AG09309 (cell line): ENCODE measurements around the gene CATSPERZ.

Experiments used
- DNase-seq: peaks from one replicate; pipeline ENCODE4 v3.0.0-alpha.2; 2010; ENCODE audit warnings: low read depth
- H3K4me3 ChIP-seq: 2 replicates; pipeline ENCODE4 v1.5.1; 2011; ENCODE audit warnings: mild to moderate bottlenecking, low read depth, low read length, moderate library complexity; ENCODE audit not compliant: control insufficient read depth
- TF ChIP-seq, protein P1 (sequence below): IDR thresholded peaks from 2 replicates; pipeline ENCODE4 v1.5.1; 2011; ENCODE audit warnings: mild to moderate bottlenecking, low read depth, low read length, inconsistent platforms; ENCODE audit not compliant: insufficient read depth, control insufficient read depth; ENCODE audit errors: missing control alignments

Gene CATSPERZ

DNA sequence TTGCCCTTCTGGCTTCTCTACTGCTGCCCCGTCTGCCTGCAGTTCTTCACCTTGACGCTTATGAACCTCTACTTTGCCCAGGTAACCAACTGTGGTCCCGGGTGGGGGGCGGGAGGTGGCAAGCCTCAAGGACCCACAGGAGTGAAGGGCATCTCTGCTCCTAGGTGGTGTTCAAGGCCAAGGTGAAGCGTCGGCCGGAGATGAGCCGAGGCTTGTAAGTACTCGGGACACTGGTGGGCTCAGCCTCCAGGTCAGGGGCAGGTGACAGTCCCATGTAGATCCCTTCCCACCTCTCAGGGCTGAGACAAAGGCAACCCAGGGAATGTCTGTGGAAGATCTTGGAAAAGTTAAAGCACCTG is 13.4 kb upstream of the CATSPERZ start:
- TF ChIP-seq, protein P1, sequence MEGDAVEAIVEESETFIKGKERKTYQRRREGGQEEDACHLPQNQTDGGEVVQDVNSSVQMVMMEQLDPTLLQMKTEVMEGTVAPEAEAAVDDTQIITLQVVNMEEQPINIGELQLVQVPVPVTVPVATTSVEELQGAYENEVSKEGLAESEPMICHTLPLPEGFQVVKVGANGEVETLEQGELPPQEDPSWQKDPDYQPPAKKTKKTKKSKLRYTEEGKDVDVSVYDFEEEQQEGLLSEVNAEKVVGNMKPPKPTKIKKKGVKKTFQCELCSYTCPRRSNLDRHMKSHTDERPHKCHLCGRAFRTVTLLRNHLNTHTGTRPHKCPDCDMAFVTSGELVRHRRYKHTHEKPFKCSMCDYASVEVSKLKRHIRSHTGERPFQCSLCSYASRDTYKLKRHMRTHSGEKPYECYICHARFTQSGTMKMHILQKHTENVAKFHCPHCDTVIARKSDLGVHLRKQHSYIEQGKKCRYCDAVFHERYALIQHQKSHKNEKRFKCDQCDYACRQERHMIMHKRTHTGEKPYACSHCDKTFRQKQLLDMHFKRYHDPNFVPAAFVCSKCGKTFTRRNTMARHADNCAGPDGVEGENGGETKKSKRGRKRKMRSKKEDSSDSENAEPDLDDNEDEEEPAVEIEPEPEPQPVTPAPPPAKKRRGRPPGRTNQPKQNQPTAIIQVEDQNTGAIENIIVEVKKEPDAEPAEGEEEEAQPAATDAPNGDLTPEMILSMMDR, result no peak
- H3K4me3 ChIP-seq, result no peak overlapping the region
- no peak for DNase-seq

DNA sequence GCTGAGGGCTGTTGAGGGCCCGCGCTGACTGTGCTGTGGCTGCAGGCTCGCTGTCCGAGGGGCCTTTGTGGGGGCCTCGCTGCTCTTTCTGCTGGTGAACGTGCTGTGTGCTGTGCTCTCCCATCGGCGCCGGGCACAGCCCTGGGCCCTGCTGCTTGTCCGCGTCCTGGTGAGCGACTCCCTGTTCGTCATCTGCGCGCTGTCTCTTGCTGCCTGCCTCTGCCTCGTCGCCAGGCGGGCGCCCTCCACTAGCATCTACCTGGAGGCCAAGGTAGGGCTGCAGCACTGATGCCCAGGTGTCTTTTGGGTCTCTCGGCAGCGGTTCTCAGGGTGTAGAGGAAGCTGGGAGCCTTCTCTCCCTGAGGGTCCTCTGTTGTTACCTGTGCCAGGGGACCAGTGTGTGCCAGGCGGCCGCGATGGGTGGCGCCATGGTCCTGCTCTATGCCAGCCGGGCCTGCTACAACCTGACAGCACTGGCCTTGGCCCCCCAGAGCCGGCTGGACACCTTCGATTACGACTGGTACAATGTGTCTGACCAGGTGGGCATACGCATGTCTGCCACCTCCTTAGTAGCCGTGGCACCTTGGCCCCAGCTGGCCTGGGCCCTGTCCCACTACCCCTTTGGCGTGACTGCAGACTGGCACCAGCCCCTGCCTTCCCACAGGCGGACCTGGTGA is 12.3 kb upstream of the CATSPERZ start:
- DNase-seq, result no peak
- no peak overlapping the region for H3K4me3 ChIP-seq
- TF ChIP-seq, protein P1, result no peak

- TF ChIP-seq, protein P1, result no peak
- H3K4me3 ChIP-seq, result no peak overlapping the region
- no peak for DNase-seq
Observed at GRCh38 chr11:64288353-64288750, 11.8 kb upstream of the CATSPERZ start.

- TF ChIP-seq, protein P1, result no peak
- H3K4me3 ChIP-seq, result no peak overlapping the region
- no peak for DNase-seq
Observed at GRCh38 chr11:64289002-64289564, 11.1 kb upstream of the CATSPERZ start.

DNA sequence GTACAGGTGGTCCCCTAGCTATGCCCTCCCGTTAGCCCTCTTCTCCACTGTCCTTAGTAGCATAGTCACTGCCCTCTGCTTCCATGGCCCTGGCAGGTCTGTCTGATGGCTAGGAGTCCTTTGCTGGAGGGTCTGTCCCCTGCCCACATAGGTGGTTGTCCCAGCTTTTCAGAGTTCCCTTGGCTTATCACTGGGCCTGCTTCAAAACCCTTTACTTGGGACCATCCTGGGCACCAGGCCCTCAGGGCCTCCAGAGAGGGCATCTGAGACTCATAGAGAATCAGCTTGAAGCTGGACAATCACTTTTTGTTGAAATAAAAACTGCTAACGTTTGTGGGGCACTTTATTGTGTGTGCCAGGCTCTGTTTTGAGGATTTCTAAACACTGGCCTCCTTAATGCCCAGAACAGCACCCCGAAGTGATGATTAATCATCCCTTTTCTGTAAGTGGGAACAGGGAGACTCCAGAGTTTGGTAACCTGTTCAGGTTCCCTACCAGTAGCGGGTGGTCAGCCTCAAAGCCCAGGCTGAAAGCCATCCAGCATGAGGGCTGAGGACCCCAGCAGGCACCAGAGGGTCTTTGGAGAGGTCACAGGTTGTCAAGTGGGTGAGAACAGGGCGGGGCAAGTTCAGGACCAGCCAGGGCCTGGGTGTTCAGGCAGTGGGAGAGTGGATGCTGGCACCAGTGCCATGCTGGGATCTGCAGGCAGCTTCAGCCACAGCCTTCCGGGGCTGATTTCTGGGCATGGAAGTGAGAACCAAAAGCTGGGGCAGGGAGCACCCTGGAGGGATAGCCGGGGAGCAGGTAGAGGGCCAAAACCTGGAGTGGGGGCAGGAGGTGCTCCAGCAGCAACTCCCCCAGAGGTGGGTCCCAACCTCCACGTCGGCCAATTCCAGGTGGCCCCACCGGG is 9.6 kb upstream of the CATSPERZ start:
- TF ChIP-seq, protein P1, result no peak
- no peak overlapping the region for H3K4me3 ChIP-seq
- DNase-seq, result no peak

DNA sequence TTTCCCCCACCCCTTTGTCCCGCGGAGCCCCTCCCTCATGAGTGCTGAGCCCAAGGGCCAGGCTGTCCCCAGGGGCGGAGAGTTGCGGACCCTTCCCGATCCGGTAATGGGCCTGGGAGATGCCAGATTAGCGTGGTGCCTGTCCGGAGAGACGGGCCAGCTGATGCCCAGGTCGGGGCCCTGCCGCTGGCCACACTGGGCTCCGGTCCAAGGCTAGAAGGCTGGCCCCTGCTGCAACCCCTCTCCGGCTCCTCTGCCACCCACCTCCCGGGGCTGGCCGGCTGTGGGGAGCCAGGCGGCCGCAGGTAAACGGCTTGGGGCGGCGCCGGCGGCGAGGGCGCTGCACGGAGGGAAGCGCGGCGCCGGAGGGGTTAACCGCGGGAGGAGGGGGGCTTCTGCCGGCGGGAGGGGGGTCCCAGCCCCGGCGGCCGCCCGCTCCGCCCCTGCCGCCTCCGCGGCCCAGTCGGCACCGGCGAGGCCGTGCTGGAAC is 8.9 kb upstream of the CATSPERZ start, which contains the start of gene KCNK4:
Gene KCNK4 (plus strand): TSS at position 41 of the 490 bp plus-strand sequence. CDS start 1,717 bp downstream, outside the sequence.
- TF ChIP-seq, protein P1, result no peak
- no peak for DNase-seq
- H3K4me3 ChIP-seq, result no peak within 1 kb of the TSS
